KOPT-K1 (cell line): ENCODE measurements around the gene CBX5.
"Not testable (repeated sequence)": the region's sequence is repeated elsewhere in the genome, so short reads cannot be mapped to it uniquely, and the experiment has no call there.

Source experiments
- H3K27ac ChIP-seq: fragments of 200-600 bp; sonication (generic); 2 replicates; pipeline ENCODE4 v1.5.1; 2016; ENCODE audit warnings: antibody characterized with exemption, mild to moderate bottlenecking, low read depth, low read length; ENCODE audit not compliant: poor library complexity, severe bottlenecking
- H3K36me3 ChIP-seq: fragments of 200-600 bp; sonication (generic); 2 replicates; pipeline ENCODE4 v1.5.1; 2017; ENCODE audit warnings: antibody characterized with exemption, mild to moderate bottlenecking, low read length, moderate library complexity; ENCODE audit not compliant: insufficient read depth
- H3K9me3 ChIP-seq: fragments of 200-600 bp; sonication (generic); 2 replicates; pipeline ENCODE4 v1.5.1; 2017; ENCODE audit warnings: antibody characterized with exemption, low read length, mild to moderate bottlenecking; ENCODE audit not compliant: insufficient read depth, poor library complexity, severe bottlenecking

The CBX5 gene

DNA sequence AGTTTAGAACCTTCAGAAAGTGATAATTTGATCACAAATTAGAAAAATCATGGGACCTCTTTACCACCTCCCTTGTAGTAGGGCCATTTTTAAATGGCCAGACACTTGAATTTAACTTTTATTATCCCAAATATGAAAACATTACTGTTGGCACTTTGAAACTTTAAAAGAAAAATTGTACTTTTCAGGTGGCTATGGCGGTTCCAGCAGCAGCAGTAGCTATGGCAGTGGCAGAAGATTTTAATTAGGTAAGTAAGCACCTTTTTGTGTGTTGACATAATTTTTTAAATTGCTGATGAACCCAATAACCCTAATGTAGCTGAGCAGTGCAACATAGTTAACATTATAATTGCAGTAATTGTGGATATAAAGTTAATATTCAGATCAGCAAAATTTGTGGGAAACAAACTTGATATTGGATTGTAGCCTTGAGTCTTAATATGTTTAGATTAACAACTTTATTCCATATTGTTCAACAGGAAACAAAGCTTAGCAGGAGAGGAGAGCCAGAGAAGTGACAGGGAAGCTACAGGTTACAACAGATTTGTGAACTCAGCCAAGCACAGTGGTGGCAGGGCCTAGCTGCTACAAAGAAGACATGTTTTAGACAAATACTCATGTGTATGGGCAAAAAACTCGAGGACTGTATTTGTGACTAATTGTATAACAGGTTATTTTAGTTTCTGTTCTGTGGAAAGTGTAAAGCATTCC is 4.3 kb upstream of the CBX5 start:
- not testable (repeated sequence) for H3K9me3 ChIP-seq, H3K27ac ChIP-seq
- H3K36me3 ChIP-seq, result peaks cover 85% of the 10 kb centered on the region

DNA sequence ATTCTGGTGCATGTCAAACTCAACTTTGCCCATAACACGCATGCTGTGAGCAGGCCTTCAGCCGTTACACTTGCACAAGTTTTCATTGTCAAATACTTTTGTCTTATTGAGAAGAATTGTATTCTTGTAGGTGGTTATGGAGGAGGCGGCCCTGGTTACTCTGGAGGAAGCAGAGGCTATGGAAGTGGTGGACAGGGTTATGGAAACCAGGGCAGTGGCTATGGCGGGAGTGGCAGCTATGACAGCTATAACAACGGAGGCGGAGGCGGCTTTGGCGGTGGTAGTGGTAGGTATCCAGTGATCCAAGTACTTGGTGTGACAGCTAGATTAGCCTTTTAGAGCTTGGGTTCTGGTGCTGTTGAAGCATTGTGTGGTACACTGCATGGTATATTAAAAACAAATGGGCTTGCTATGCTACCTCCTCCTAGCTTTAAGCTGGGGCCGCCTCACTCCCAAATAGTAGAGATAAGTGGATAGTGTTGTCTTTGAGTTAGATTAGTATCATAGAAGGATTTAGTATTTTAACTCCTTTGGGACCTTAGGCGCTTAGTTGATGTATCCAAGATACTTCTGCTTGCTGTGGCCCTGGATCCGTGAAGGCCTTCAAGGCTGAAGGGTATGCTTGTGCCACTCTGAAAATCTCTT is 3.1 kb upstream of the CBX5 start:
- Histone ChIP-seq H3K27ac (peak overlapping the region; percentile 95), H3K9me3 (no peaks in the 10 kb centered on the region), H3K36me3 (peaks cover 81% of the 10 kb centered on the region)

DNA sequence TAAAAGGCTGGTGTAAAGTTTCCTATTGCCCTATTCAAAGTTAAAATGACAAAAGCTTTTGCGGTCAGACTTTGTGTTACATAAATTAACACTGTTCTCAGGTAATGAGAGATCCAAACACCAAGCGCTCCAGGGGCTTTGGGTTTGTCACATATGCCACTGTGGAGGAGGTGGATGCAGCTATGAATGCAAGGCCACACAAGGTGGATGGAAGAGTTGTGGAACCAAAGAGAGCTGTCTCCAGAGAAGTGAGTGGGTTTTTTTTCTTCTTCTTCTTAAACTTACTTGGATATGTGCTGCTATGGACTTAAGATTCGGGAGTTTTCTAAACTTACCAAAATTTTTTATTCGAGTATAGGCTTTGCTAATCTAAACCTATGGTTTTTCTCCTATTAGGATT is 1.8 kb upstream of the CBX5 start:
- peak overlapping the region; percentile 95 for H3K27ac ChIP-seq
- H3K36me3 ChIP-seq, result peaks cover 78% of the 10 kb centered on the region
- H3K9me3 ChIP-seq, result not testable (repeated sequence)

DNA sequence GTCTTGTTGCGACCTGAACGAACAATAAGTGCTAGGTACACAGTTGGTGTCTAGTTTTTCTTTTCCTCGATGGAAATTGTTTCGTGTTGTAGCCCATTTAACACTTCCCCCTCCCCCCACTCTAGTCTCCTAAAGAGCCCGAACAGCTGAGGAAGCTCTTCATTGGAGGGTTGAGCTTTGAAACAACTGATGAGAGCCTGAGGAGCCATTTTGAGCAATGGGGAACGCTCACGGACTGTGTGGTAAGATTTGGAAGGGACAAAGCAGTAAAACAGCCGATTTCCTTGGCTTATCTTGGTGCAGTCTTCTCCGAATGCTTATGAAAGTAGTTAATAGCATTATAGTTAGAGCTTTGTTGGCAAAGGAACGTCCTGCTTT is 1.3 kb upstream of the CBX5 start:
- peak overlapping the region; percentile 95 for H3K27ac ChIP-seq
- not testable (repeated sequence) for H3K9me3 ChIP-seq
- peaks cover 78% of the 10 kb centered on the region for H3K36me3 ChIP-seq

DNA sequence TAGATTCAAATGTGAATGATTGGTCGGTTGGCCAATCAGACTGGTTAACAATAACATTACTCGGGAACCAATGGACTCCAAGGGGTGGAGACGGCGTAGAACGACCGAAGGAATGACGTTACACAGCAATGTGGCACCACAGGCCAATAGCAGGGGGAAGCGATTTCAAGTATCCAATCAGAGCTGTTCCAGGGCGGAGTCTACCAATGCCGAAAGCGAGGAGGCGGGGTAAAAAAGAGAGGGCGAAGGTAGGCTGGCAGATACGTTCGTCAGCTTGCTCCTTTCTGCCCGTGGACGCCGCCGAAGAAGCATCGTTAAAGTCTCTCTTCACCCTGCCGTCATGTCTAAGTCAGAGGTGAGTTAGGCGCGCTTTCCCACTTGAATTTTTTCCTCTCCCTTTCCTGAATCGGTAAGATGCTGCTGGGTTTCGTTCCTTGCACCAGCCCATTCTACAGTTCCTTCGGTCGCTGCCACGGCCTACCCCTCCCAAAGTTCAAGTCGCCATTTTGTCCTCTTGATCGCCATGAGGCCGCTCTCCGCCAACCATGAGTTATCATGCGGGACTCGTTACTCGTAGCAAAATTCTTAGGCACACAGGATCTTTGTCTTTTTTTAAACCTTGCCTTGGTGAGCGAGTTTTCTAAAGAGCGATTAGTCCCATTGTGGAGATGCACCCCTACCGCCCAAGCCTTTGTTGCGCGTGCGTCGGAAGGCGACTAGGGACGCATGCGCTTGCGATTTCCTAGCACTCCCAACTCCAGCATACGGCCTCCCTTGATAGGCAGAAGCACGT is 742 bp upstream of the CBX5 start, which contains the start of gene HNRNPA1:
HNRNPA1 (plus strand) TSS at position 259 of the 793 bp plus-strand sequence; CDS start at position 341, 82 bp downstream.
- Histone ChIP-seq H3K27ac (peak within 1 kb of the TSS; percentile 95), H3K36me3 (peaks cover 78% of the 10 kb centered on the region), H3K9me3 (no peaks in the 10 kb centered on the region)

DNA sequence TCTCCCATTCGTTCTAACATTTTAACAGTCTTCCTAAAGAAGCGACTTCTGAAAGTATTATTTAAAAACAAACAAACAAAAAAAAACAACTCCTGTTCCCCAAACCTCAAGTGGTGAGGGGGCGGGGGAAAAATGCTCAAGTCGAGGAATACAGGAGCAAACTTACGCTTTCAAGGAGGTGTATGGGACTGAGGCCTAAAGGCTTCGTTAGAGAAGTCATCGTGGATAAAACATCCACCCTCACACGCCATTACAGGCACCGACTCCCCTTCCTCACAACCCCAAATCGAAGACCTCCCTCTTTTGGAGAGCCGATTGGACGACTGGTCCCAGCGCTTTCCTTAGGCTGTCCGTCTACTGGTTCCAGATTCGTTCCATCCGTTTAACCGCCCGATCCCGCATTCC is 693 bp downstream of the CBX5 start:
- Histone ChIP-seq H3K27ac (peak overlapping the region; percentile 95), H3K36me3 (peaks cover 78% of the 10 kb centered on the region), H3K9me3 (no peaks in the 10 kb centered on the region)

DNA sequence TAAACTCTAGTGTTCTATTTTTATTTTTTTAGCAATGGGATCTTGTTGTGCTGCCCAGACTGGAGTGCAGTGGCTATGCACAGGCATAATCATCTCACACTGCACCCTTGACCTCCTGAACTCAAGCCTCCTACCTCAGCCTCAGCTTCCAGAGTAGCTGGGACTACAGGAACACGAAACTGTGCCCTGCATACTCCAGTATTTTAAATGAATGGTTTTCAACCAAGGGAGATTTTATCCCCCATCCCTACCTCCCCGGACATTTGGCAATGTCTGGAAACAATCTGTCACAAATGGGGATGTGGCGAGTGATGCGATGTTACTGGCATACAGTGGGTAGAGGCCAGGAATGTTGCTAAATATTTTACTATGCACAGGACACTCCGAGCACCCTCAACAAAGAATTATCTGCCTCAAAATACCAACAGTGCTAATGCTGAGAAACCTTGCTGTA is 2.1 kb downstream of the CBX5 start:
- H3K9me3 ChIP-seq, result no peaks in the 10 kb centered on the region
- H3K27ac ChIP-seq, result peak overlapping the region; percentile 95
- peaks cover 78% of the 10 kb centered on the region for H3K36me3 ChIP-seq

DNA sequence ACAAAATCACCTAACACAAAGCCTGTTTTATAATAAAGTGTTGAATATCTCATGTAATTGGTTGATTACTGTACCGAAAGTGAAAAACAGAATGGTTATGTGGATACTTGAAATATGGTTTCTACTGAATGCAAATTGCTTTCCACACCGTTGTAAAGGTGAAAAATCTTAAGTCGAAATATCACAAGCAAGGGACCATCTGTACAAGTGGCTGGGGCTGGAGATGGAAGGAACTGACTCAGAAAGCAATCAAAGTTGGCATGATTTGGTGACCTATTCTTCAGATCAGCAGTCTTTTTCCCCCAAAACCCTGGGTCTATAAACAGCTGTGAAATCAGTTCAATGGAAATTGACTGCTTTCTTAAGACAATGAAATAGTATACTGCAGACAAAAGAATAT is 3.6 kb downstream of the CBX5 start:
- Histone ChIP-seq H3K36me3 (peaks cover 78% of the 10 kb centered on the region), H3K27ac (no peak overlapping the region), H3K9me3 (no peaks in the 10 kb centered on the region)

DNA sequence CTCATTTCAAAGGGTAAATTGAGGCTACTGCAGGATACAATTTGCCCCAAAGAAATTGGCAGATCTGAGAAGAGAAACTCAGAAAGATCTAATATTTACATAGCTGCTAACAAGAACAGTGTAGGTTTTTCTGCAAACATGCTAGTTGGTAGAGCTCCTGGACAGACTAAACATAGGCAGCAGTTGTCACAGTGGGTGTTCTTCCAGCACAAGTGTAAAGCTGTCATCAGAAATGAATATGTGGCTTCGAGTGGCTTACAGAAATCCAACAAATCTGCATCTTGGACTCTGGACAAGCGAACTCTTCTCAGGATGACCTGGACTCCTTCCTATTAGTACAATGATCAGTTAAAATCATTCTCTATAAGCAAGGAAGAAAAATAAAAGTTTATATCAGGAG is 5.9 kb downstream of the CBX5 start:
- Histone ChIP-seq H3K36me3 (peaks cover 88% of the 10 kb centered on the region), H3K27ac (no peak overlapping the region), H3K9me3 (no peaks in the 10 kb centered on the region)

DNA sequence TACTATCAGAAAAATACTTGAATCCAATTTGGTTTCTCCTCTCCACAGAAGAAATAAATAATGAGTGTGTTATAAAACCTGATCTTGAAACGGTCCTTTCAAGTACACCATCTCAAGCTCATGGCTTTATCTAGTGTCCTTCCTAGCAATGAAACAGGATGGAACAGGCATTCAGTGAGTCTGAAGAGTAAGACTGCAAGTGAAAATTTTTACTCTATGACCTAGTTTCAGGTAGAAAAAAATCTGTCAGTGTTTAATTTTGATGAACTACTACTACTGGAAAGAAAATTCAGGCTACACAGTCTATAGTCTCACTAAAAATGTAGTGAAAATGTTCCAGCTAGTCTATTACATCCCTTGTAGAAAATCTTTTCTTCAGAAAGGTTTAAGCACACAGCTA is 7.7 kb downstream of the CBX5 start:
- Histone ChIP-seq H3K36me3 (peaks cover 88% of the 10 kb centered on the region), H3K27ac (no peak overlapping the region), H3K9me3 (no peaks in the 10 kb centered on the region)

DNA sequence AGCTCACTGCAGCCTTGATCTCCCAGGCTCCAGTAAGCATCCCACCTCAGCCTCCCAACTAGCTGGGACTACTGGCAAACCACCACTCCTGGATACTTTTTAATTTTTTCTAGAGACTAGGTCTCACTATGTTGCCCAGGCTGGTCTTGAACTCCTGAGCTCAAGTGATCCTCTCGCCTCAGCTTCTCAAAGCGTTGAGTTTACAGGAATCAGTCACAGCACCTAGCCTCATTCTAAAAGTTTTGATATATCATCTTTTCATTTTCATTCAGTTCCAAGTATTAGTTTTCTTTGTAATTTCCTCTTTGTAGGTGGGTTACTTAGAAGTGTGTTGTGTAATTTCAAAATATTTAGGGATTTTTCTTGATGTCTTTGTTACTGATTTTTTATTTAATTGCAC is 9.6 kb downstream of the CBX5 start:
- no peak overlapping the region for H3K27ac ChIP-seq
- no peaks in the 10 kb centered on the region for H3K9me3 ChIP-seq
- H3K36me3 ChIP-seq, result peaks cover 79% of the 10 kb centered on the region

DNA sequence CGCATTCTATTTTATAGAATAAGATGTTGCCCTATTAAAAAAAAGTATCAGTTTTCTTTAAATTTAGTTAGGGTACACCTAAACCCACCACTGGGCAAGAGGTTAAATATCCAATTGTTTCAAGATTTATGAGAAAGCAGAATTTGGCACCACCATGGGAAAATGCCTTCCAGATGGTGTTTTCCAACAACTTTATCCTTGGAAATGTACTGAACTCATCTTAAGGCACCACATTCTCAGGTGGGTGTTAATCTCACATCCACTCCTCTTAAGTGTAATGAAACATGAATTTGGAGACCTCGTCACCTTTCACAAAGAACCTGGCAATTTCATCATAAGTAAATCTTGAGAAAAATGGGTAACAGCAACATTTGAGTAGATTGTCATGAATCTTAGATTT is 13.1 kb downstream of the CBX5 start:
- H3K27ac ChIP-seq, result no peak overlapping the region
- no peaks in the 10 kb centered on the region for H3K9me3 ChIP-seq

DNA sequence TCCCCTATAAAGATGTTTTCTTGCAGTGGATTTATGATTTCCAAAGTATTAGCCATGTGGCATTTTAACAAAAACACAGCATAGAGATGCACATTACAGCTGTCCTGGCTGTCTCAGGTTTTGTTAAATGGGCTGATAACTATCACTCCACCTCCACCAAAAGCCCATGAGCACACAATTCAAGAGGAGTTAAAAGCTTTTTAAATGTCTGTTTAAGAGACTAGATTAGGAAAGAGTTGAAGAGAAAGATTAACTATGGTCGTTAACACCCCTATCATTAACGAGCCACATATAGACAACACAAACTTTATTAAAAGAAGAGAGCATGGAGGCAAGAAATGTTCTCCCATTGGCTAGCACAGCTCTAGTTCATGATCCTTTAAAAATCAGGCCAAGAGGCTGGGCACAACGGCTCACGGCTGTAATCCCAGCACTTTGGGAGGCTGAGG is 14.5 kb downstream of the CBX5 start:
- Histone ChIP-seq H3K9me3 (no peaks in the 10 kb centered on the region), H3K27ac (no peak overlapping the region), H3K36me3 (peaks cover 36% of the 10 kb centered on the region)

More for the DNA sequence above, 13.1 kb downstream of the CBX5 start:
- H3K36me3 ChIP-seq, result peaks cover 51% of the 10 kb centered on the region

DNA sequence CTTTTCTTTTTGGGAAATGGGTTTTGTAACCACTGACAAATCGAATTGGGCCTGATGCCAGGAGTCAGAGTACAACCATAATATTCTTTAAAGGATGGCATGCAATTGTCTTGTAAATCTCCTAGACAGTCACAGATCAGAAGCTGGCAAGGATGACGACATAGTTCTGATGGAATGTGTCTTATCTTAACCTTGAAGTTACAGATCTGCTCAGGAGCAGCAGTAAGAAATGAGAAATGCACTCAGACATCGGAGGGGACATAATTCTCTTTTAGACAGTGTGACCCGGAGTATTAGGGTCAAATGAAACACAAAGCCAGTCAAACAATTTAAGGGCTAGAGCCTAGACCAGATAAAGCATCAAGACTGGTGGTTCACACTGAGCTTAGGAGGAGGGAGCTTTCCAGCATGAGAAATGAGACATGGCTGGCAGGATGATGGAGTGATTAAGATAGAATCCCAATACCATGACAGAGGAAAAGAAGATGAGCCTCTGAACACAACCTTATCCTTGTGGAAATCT is 17.5 kb downstream of the CBX5 start:
- Histone ChIP-seq H3K27ac (no peak overlapping the region), H3K36me3 (peaks cover 27% of the 10 kb centered on the region), H3K9me3 (no peaks in the 10 kb centered on the region)

DNA sequence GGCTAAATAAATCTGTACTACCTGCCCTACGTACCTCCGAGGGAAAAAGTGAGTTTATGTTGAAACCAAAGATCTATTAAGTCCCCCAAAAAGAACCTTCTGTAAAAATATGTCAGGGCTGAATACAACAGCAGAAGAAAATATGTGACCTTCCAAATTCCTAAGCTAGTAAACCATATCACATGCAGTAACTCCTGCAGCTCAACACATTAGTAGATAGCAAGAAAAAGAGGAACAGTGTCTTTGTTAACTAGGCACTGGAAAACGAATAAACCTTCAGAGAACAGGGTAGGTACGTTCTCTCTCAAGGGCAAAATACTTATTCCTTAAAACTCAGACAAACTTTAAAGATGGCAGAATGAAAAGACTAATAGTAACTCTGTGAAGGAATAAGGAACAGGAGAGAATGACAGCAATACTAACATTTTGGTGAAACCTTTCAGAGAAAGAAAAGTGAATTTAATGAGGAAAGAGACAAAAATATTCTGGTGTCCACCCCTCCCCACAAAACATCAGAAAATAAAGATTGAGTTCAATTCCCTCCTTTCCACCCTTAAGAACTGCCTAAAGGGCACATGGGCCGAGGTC is 18.0 kb downstream of the CBX5 start:
- Histone ChIP-seq H3K27ac (no peak overlapping the region), H3K36me3 (peaks cover 27% of the 10 kb centered on the region), H3K9me3 (no peaks in the 10 kb centered on the region)
